Neural progenitor cell (in vitro differentiated cells): Measurements from ENCODE around the gene LMBR1L.

Experiments used
- EZH2 ChIP-seq: fragments of 200-600 bp; sonication (generic); IDR thresholded peaks from 2 replicates; pipeline ENCODE4 v1.6.1; 2017; ENCODE audit warnings: antibody characterized with exemption, mild to moderate bottlenecking, moderate library complexity
- EZH2phosphoT487 ChIP-seq: fragments of 200-600 bp; sonication (generic); IDR thresholded peaks from 2 replicates; pipeline ENCODE4 v1.6.1; 2017; ENCODE audit warnings: antibody characterized with exemption
- TF ChIP-seq, protein P1 (sequence below): fragments of 200-600 bp; sonication (generic); IDR thresholded peaks from 2 replicates; pipeline ENCODE4 v1.5.1; 2017; ENCODE audit warnings: antibody characterized with exemption, mild to moderate bottlenecking

DNA sequence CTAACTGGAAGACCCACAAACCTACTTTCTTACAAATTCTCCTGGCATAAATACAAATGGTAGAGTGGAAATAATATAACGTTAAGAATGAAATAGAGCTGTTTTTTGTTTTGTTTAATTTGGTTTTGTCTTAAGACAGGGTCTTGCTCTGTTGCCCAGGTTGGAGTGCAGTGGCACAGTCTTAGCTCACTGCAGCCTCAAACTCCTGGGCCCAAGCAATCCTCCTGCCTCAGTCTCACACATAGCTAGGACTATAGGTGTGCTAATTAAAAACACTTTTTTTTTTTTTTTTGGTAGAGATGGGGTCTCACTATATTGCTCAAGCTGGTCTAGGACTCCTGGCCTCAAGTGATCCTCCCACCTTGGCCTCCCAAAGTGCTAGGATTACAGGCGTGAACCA is 11.9 kb downstream of the LMBR1L start:
- TF ChIP-seq, protein P1, sequence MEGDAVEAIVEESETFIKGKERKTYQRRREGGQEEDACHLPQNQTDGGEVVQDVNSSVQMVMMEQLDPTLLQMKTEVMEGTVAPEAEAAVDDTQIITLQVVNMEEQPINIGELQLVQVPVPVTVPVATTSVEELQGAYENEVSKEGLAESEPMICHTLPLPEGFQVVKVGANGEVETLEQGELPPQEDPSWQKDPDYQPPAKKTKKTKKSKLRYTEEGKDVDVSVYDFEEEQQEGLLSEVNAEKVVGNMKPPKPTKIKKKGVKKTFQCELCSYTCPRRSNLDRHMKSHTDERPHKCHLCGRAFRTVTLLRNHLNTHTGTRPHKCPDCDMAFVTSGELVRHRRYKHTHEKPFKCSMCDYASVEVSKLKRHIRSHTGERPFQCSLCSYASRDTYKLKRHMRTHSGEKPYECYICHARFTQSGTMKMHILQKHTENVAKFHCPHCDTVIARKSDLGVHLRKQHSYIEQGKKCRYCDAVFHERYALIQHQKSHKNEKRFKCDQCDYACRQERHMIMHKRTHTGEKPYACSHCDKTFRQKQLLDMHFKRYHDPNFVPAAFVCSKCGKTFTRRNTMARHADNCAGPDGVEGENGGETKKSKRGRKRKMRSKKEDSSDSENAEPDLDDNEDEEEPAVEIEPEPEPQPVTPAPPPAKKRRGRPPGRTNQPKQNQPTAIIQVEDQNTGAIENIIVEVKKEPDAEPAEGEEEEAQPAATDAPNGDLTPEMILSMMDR: no peak
- TF ChIP-seq EZH2 (no peak), EZH2phosphoT487 (no peak)
